GM06990 (cell line): ENCODE data around the gene CD300LG.

Experiments used
- DNase-seq: peaks from one replicate; pipeline ENCODE4 v3.0.0-alpha.2; 2011; ENCODE audit not compliant: insufficient read length; ENCODE audit errors: extremely low read depth
- H3K27me3 ChIP-seq: replicated peaks from 2 replicates; pipeline ENCODE4 v1.6.0; 2011; ENCODE audit warnings: low read length; ENCODE audit not compliant: control insufficient read depth, insufficient read depth
- H3K36me3 ChIP-seq: 2 replicates; pipeline ENCODE4 v1.5.1; 2011; ENCODE audit warnings: low read length; ENCODE audit not compliant: control insufficient read depth, insufficient read depth
- H3K4me3 ChIP-seq: replicated peaks from 2 replicates; pipeline ENCODE4 v1.5.1; 2011; ENCODE audit warnings: low read depth, mild to moderate bottlenecking, control low read depth, low read length
- TF ChIP-seq, protein P1 (sequence below): IDR thresholded peaks from 2 replicates; pipeline ENCODE4 v1.5.1; 2011; ENCODE audit warnings: low read length, control low read depth, mild to moderate bottlenecking, inconsistent platforms; ENCODE audit not compliant: insufficient read depth, poor library complexity, severe bottlenecking

Gene CD300LG

DNA sequence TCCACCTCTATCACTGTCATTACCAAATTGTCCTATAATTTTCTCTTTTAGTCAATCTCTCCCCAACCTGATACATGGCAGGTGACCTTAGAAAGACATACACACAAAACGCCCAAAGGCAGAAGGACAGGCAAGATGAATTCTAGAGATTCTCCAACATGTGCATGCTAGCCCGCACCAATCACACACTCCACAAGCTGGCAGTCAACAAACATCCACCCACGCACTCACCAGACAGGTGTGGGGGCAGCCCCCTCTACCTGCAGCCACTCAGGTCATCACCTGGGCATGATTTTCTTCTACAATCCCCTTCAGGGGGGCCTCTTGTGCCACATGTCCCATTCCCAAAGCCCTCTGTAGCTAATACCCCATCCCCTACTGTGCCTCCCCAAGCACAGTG, 50.9 kb downstream of the CD300LG start:
- TF ChIP-seq, protein P1, sequence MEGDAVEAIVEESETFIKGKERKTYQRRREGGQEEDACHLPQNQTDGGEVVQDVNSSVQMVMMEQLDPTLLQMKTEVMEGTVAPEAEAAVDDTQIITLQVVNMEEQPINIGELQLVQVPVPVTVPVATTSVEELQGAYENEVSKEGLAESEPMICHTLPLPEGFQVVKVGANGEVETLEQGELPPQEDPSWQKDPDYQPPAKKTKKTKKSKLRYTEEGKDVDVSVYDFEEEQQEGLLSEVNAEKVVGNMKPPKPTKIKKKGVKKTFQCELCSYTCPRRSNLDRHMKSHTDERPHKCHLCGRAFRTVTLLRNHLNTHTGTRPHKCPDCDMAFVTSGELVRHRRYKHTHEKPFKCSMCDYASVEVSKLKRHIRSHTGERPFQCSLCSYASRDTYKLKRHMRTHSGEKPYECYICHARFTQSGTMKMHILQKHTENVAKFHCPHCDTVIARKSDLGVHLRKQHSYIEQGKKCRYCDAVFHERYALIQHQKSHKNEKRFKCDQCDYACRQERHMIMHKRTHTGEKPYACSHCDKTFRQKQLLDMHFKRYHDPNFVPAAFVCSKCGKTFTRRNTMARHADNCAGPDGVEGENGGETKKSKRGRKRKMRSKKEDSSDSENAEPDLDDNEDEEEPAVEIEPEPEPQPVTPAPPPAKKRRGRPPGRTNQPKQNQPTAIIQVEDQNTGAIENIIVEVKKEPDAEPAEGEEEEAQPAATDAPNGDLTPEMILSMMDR, result no peak
- DNase-seq, result no peak
- H3K4me3 ChIP-seq, result no peak overlapping the region
- H3K36me3 ChIP-seq, result no peaks in the 10 kb centered on the region
- peaks cover 2% of the 10 kb centered on the region for H3K27me3 ChIP-seq

DNA sequence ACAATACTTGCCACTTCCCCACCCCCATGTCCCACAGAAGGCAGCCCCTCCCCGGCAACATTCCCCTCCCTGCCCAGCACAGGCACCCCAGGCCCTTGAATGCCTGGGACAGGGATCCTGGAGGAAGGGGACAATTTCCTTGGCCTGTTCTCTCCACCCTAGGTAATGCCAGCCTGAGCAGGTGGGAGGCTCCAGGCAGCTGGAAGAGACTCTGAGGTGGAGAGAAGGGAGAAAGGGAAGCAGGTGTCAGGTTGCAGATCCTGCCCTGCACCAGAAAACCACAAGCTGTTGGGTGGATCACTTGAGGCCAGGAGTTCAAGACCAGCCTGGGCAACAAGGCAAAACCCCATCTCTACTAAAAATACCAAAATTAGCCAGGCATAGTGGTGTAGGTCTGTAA, 51.5 kb downstream of the CD300LG start:
- TF ChIP-seq, protein P1, result no peak
- peaks cover 2% of the 10 kb centered on the region for H3K27me3 ChIP-seq
- H3K4me3 ChIP-seq, result no peak overlapping the region
- no peaks in the 10 kb centered on the region for H3K36me3 ChIP-seq
- no peak for DNase-seq

DNA sequence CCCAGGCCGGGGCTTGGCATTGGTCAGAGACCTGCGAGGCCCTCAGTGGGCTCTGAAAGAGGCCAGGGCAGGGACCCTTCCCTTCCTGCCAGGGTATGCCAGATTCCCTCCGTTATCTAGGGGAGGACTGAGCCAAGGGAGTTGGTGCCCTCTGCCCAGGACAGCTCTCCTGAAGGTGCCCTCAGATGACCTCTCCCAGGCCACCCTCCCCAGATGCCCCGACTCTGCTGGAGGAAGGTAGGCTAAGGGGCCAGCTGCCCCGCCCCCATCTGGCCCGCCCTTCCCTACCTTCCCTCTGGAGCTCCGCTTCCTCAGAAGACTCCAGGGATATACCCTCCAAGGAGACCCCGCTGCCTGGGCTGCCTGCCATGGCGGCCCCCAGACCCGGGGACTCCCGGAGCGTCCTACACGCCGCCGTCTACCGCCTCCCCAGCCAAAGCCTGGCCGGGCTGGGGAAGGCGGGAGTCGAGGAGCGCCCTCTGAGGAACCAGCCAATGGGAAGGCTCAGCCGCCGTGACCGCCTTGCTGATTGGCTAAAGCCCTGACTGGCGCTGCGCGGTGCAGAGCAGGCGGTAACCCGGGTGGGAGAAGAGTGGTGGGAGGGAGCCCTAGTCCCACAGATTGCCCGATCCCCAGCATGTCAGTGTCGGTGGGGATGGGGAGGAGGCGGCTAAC, 53.3 kb downstream of the CD300LG start:
- H3K36me3 ChIP-seq, result no peaks in the 10 kb centered on the region
- peak; percentile 67 for DNase-seq
- H3K4me3 ChIP-seq, result peak overlapping the region; percentile 33
- H3K27me3 ChIP-seq, result peaks cover 2% of the 10 kb centered on the region
- TF ChIP-seq, protein P1, result no peak

DNA sequence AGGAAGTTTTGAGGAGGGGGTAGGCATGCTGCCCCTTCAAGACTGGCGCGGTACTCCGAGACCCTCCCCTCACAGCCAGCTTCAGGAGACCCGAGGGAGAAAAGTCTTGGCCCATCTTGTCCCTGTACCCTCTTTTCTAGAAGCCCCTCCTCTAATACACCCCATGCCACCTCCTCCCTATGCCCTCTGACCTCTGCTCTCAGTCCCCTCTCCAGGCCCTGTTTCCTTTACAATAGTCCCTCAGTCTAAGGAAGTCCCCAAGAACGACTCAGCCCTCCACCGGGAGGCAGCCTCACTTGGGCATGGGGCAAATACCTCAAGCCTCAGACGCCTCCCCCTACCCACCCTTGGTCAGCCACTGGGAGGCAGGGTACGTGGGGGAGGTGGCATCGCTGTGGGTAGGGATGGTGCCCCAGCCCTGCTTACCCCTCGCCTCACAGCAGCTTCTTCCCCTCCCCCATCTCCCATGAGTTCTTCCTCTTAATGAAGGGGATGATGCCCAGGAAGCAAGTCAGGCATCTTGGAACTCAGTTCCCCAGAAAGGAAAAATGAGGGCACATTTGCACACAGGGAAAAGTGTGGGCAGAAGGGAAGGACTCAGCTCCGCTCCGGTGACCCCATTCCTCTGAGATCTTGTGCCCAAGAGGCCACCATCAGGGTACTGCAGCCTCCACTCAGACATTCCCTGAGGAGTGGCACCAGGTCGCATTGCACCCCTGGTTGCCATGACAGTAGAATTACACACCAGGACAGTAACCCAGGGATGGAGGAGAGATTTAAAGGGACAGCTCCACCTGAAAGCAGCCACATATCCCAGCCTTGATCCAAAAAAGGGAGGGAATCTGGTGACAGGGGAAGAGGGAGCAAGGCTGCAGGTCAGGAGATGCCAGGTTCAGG, 54.1 kb downstream of the CD300LG start:
- TF ChIP-seq, protein P1, result no peak

DNA sequence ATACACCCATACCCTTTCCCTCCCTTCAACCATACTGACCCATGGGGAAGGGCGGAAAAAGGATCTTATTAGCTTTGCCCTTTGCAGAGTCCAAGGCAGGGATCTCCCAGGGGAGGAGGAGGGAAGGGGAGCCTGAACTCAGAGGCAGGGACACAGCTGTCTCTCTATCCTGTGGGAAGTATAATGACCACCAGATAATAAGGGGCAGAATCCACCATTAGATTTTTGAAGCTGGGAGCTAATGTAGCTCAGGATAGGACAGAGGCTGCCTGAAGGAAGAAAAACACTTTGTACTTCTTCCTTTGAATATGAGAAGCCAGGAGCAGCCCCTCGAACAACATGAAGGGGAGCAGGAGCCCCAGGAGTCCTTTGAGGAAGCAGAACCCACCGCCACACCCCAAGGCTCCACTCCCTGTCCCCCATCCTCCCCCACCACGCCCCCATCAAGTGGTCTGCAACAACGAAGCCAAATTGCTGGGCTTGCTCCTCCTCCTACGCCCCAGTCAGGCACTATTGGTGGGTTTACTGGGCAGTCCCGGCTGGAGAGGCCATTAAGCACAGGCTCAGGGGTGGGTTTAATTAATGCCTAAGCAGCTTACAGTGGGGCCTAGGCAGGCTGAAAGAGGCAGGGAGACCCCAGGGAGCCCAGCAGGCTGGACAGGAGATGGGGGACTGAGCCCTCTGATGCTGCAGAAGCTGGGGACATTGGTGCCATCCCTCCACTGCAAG, 55.0 kb downstream of the CD300LG start:
- TF ChIP-seq, protein P1, result no peak
- no peak for DNase-seq
- no peak overlapping the region for H3K4me3 ChIP-seq
- no peaks in the 10 kb centered on the region; the same call in none of the 2 replicates for H3K27me3 ChIP-seq
- no peaks in the 10 kb centered on the region for H3K36me3 ChIP-seq

More for the DNA sequence above, 54.1 kb downstream of the CD300LG start:
- DNase-seq, result no peak
- H3K36me3 ChIP-seq, result no peaks in the 10 kb centered on the region
- H3K27me3 ChIP-seq, result no peaks in the 10 kb centered on the region; the same call in none of the 2 replicates
- H3K4me3 ChIP-seq, result no peak overlapping the region
